Measurements from ENCODE around the gene GSTM2.

GRCh38 chr1:109668123-109668775, 392 bp downstream of the GSTM2 start:
- TF ChIP-seq, protein P1, sequence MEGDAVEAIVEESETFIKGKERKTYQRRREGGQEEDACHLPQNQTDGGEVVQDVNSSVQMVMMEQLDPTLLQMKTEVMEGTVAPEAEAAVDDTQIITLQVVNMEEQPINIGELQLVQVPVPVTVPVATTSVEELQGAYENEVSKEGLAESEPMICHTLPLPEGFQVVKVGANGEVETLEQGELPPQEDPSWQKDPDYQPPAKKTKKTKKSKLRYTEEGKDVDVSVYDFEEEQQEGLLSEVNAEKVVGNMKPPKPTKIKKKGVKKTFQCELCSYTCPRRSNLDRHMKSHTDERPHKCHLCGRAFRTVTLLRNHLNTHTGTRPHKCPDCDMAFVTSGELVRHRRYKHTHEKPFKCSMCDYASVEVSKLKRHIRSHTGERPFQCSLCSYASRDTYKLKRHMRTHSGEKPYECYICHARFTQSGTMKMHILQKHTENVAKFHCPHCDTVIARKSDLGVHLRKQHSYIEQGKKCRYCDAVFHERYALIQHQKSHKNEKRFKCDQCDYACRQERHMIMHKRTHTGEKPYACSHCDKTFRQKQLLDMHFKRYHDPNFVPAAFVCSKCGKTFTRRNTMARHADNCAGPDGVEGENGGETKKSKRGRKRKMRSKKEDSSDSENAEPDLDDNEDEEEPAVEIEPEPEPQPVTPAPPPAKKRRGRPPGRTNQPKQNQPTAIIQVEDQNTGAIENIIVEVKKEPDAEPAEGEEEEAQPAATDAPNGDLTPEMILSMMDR (IDR thresholded peaks at IDR 0.05), result no peak
- TF ChIP-seq POLR2A (IDR thresholded peaks at IDR 0.05), result no peak

Data from adrenal gland (tissue), 5 donors.